SK-N-MC (cell line): ENCODE data around the gene EVC2.

Experiments used
- EZH2 ChIP-seq: fragments of 200-600 bp; sonication (generic); IDR thresholded peaks from one replicate; pipeline ENCODE4 v1.6.1; 2017; ENCODE audit warnings: antibody characterized with exemption
- POLR2AphosphoS5 ChIP-seq: IDR thresholded peaks from 2 replicates; pipeline ENCODE4 v1.6.1; 2012; ENCODE audit warnings: mild to moderate bottlenecking, low read depth, low read length, borderline replicate concordance

GRCh38 chr4:5664778-5665177 is 43.6 kb downstream of the EVC2 start:
- TF ChIP-seq EZH2 (no peak), POLR2AphosphoS5 (no peak)
